ENCODE data around the gene FIZ1. TPM values are rescaled to one million over a fixed set of nuclear protein-coding genes. Genes with fewer than 3 reads are reported as not detected.

The FIZ1 gene
- total and polyA plus RNA-seq, 4 donors = 1.1 to 4.3 (median 2.3) TPM

GRCh38 chr19:55623561-55623960 is 24.2 kb upstream of the FIZ1 start:
- WGBS = 74% methylated on average over 7 of the region's 7 CpGs
- H3K4me1 ChIP-seq (ENCODE audit: control insufficient read depth in 4 of 4, insufficient read depth in 4 of 4, low read length in 3 of 4) = peaks cover 0 to 12% (median 7%) of the 10 kb centered on the region in 4 donors
- H3K36me3 ChIP-seq (ENCODE audit: control insufficient read depth in 4 of 4, insufficient read depth in 3 of 4, low read depth in 1 of 4, low read length in 3 of 4) = peaks cover 0 to 4% (median 1%) of the 10 kb centered on the region in 4 donors
- no peak overlapping the region for H3K9ac ChIP-seq (ENCODE audit: low read depth in 1 of 2, low read length in 2 of 2)
- no peaks in the 10 kb centered on the region for H3K27me3 ChIP-seq (ENCODE audit: control insufficient read depth in 4 of 4, insufficient read depth in 4 of 4, low read length in 3 of 4)
- DNase-seq (ENCODE audit: low spot score) = no peak
- H3K4me3 ChIP-seq (ENCODE audit: low read depth in 1 of 3, low read length in 3 of 3) = no peak overlapping the region
- no peak overlapping the region for H3K27ac ChIP-seq (ENCODE audit: low read depth in 1 of 2, low read length in 2 of 2)
- H3K9me3 ChIP-seq (ENCODE audit: control insufficient read depth in 4 of 4, low read length in 3 of 4) = no peaks in the 10 kb centered on the region
- TF ChIP-seq SP1 (IDR thresholded peaks at IDR 0.05) (no peak), TAF1 (conservative IDR thresholded peaks at IDR 0.05) (no peak), NR2F2 (IDR thresholded peaks at IDR 0.05) (no peak), YY1 (IDR thresholded peaks at IDR 0.05) (no peak), MAX (IDR thresholded peaks at IDR 0.05) (no peak), ZBTB33 (IDR thresholded peaks at IDR 0.05) (no peak), REST (IDR thresholded peaks at IDR 0.05) (no peak), EGR1 (IDR thresholded peaks at IDR 0.05; ENCODE audit: low read depth in 2 of 2) (no peak), GABPA (IDR thresholded peaks at IDR 0.05 in 1 of 2, conservative IDR thresholded peaks at IDR 0.05 in 1 of 2) (no peak), HNF4G (IDR thresholded peaks at IDR 0.05) (no peak), FOXA2 (IDR thresholded peaks at IDR 0.05) (no peak), CTCF (IDR thresholded peaks at IDR 0.05; ENCODE audit: low read depth, low read length, missing input control) (no peak), JUND (IDR thresholded peaks at IDR 0.05) (no peak)

- peaks cover 0 to 12% (median 7%) of the 10 kb centered on the region in 4 donors for H3K4me1 ChIP-seq (ENCODE audit: control insufficient read depth in 4 of 4, insufficient read depth in 4 of 4, low read length in 3 of 4)
- 97% methylated on average over 7 of the region's 7 CpGs for WGBS
Measured at GRCh38 chr19:55623130-55623529, 23.8 kb upstream of the FIZ1 start.

More at GRCh38 chr19:55623130-55623529, 23.8 kb upstream of the FIZ1 start:
- no peaks in the 10 kb centered on the region for H3K27me3 ChIP-seq (ENCODE audit: control insufficient read depth in 4 of 4, insufficient read depth in 4 of 4, low read length in 3 of 4)
- no peak for DNase-seq (ENCODE audit: low spot score)
- no peak overlapping the region for H3K27ac ChIP-seq (ENCODE audit: low read depth in 1 of 2, low read length in 2 of 2)
- TF ChIP-seq EGR1 (IDR thresholded peaks at IDR 0.05; ENCODE audit: low read depth in 2 of 2) (no peak), FOXA2 (IDR thresholded peaks at IDR 0.05) (no peak), NR2F2 (IDR thresholded peaks at IDR 0.05) (no peak), JUND (IDR thresholded peaks at IDR 0.05) (no peak), HNF4G (IDR thresholded peaks at IDR 0.05) (no peak)
- H3K36me3 ChIP-seq (ENCODE audit: control insufficient read depth in 4 of 4, insufficient read depth in 3 of 4, low read depth in 1 of 4, low read length in 3 of 4) = peaks cover 0 to 4% (median 1%) of the 10 kb centered on the region in 4 donors
- no peak overlapping the region for H3K9ac ChIP-seq (ENCODE audit: low read depth in 1 of 2, low read length in 2 of 2)
- H3K4me3 ChIP-seq (ENCODE audit: low read depth in 1 of 3, low read length in 3 of 3) = no peak overlapping the region
- no peaks in the 10 kb centered on the region for H3K9me3 ChIP-seq (ENCODE audit: control insufficient read depth in 4 of 4, low read length in 3 of 4)

Data from liver (tissue), 9 donors.